ENCODE results near the gene DACT2.

DACT2 gene

DNA sequence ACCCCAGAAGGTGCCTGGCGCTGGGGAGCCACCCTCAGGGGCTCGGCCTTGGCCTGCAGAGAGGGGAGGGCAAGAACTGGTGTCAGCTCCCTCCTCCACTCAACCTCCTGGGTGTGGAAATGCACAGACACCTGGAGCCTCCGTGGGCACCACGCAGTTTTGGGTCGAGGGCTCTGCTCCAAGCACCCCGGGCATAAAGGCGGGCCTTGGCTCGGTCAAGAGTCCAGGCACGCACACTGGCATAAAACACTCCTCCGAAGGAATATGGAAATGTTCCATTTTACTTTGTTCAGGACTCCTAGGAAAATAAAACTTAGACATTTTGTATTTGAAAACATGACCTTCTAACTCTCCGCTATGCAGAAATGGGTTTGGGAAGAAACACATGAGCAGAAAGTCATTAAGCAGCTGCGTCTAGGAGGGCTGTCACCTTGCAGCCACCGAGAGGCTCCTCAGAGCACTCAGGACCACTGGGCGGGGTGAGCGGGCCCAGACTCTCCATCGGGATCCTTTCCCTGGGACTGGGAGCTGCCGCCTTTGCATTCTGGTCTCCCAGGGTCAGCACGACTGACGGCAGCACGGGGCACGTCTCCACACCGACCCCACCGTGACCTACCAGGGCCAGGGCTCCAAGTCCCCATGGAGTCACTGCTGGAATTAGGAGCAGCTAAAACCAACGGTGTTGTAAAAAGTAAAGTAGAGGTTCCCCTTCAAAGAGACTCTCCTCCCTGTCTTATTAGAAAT, 46.0 kb upstream of the DACT2 start:
- TF ChIP-seq, protein P1, sequence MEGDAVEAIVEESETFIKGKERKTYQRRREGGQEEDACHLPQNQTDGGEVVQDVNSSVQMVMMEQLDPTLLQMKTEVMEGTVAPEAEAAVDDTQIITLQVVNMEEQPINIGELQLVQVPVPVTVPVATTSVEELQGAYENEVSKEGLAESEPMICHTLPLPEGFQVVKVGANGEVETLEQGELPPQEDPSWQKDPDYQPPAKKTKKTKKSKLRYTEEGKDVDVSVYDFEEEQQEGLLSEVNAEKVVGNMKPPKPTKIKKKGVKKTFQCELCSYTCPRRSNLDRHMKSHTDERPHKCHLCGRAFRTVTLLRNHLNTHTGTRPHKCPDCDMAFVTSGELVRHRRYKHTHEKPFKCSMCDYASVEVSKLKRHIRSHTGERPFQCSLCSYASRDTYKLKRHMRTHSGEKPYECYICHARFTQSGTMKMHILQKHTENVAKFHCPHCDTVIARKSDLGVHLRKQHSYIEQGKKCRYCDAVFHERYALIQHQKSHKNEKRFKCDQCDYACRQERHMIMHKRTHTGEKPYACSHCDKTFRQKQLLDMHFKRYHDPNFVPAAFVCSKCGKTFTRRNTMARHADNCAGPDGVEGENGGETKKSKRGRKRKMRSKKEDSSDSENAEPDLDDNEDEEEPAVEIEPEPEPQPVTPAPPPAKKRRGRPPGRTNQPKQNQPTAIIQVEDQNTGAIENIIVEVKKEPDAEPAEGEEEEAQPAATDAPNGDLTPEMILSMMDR (IDR thresholded peaks at IDR 0.05; ENCODE audit: low read depth, low read length) = no peak
- no peak overlapping the region for H3K4me3 ChIP-seq (replicated peaks in 1 of 2; ENCODE audit: low read depth in 2 of 2, low read length in 2 of 2)
- DNase-seq (ENCODE audit: low read depth in 2 of 2) = no peak

DNA sequence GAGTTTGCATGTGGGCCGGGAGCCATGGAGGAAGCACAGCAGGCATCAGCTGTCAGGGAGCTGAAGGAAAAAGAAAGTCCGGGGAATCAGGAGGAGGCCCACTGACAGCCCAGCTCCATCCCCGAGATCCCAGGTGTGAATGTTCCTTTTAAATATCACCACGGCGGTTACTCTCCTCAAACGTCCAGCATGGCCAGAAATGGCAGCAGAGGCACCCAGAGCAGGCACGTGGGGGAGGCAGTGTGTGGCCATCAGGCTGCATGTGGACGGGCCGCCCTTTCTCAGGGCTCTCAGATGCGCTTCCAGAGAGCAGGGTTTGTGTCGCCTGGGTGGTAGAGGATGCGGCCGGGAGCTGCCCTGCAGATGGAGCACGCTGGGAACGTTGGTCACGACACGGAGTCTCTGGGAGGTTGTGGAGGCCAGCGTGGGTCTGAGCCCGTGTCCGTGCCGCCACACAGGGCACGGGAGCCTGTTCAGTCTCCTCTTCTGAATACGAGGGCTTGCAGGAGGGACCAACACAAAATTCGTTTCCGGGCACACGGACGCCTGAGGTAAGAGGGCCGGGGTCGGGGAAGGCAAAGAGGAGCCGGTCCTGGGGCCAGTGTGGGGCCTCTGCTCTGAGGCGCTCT, 45.3 kb upstream of the DACT2 start:
- H3K4me3 ChIP-seq (replicated peaks in 1 of 2; ENCODE audit: low read depth in 2 of 2, low read length in 2 of 2) = no peak overlapping the region
- DNase-seq (ENCODE audit: low read depth in 2 of 2) = no peak
- TF ChIP-seq, protein P1 (IDR thresholded peaks at IDR 0.05; ENCODE audit: low read depth, low read length) = no peak

DNA sequence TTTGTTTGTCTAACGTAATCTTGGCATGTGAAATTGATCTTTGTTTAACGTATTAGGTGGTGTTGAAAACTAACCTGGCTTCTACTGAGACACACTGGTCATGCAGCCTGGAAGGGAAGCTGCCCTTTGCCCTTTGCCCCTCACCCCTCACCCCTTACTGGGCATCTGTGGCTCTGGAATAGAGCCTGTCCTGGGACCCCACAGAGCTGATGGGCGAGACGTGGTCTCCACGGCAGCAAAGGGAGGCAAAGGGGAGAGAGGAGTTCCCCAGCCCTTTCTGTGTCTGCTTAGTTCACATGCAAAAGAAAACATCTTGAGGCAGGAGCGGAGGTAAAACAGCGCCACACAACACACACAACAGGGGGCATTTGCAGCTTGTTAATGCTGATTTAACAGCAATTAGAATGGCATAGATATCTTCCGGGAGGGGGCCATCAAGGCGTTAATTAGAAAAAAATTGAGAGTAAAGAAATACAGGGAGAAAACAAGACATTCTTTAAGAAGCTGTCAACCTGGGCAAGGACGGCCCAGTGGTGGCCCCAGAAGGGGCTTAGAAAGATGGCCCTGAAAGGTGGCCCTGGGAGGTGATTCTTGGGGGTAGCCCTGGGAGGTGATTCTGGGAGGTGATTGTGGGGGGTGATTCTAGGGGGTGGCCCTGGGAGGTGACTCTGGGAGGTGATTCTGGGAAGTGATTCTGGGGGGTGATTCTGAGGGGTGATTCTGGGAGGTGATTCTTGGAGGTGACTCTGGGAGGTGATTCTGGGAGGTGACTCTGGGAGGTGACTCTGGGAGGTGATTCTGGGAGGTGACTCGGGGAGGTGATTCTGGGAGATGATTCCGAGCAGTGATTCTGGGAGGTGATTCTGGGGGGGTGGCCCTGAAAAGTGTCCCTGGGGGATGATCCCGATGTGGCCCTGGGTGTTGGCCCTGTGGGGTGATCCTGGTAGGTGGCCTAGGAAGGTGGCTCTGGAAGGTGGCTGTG, 44.5 kb upstream of the DACT2 start:
- H3K4me3 ChIP-seq (replicated peaks in 1 of 2; ENCODE audit: low read depth in 2 of 2, low read length in 2 of 2) = no peak overlapping the region
- TF ChIP-seq, protein P1 (IDR thresholded peaks at IDR 0.05; ENCODE audit: low read depth, low read length) = no peak
- DNase-seq (ENCODE audit: low read depth in 2 of 2) = no peak

DNA sequence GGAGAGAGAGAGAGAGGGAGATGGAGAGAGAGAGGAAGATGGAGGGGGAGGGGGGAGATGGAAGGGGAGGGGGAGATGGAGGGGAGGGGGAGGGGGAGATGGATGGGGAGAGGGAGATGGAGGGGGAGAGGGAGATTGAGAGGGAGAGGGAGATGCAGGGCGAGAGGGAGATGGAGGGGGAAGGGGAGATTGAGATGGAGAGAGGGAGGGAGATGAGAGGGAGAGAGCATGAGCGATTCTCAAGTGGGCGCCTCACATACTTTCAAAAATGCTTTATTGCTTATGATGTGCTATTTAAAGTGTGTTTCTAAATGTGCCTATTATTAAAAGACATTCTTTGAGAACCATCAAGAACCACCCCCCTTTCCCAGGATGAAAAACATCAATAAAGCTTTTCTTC, 43.7 kb upstream of the DACT2 start:
- TF ChIP-seq, protein P1 (IDR thresholded peaks at IDR 0.05; ENCODE audit: low read depth, low read length) = no peak
- no peak for DNase-seq (ENCODE audit: low read depth in 2 of 2)
- H3K4me3 ChIP-seq (replicated peaks in 1 of 2; ENCODE audit: low read depth in 2 of 2, low read length in 2 of 2) = no peak overlapping the region

DNA sequence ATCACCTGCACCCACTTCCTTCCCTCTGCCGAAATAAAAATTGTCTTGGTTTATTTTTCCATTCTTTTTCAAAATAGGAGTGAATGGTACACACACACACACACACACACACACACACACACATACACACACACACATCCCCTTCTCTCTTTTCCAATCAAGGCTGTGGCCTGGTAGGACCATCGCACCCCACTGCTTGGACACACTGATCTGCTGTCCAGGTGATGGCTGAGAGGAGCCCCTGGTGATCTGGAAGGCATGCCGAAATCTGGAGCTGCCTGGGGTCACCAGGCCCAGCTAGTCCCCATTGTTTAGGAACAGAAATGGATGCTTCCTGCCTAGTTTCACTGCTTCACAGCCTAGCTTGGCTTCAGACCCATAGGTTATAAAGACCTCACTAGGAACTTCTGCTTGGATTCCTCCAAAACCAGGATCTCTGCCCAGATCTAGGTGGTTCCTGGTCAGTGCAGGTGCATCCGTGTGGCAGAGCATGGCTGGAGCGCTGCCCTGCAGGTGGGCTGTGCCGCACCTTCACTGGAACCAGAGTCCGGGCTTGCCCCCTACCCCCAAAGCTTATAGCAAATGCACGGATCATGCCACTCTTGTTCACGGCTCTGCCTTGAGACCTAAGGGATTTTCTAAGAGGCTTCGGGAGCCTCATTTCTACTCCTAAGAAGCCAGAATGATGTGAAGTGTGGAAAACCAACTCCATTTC, 42.9 kb upstream of the DACT2 start:
- TF ChIP-seq, protein P1 (IDR thresholded peaks at IDR 0.05; ENCODE audit: low read depth, low read length) = no peak
- H3K4me3 ChIP-seq (replicated peaks in 1 of 2; ENCODE audit: low read depth in 2 of 2, low read length in 2 of 2) = no peak overlapping the region
- DNase-seq (ENCODE audit: low read depth in 2 of 2) = no peak

DNA sequence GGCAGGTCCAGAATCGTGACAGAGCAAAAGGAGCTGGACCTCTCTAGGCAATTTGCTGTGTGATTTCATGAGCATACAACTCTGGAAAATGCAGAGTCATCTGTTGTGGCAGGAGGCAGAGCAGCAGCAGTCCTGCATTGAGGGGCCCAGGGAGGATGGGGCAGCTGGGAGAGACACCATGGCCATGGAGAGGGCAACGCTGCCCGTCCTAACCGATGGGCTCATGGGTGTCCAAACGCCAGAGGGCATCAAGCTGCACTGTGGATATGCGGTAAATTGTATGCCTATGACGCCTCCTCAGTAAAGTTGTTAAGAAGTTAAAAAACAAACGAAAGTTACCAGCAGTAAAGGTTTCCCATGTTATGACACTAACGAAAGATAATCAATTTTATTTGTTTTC, 42.2 kb upstream of the DACT2 start:
- TF ChIP-seq, protein P1 (IDR thresholded peaks at IDR 0.05; ENCODE audit: low read depth, low read length) = no peak
- no peak for DNase-seq (ENCODE audit: low read depth in 2 of 2)
- H3K4me3 ChIP-seq (replicated peaks in 1 of 2; ENCODE audit: low read depth in 2 of 2, low read length in 2 of 2) = no peak overlapping the region
